ACC112 (cell line): Measurements from ENCODE around the gene OSCAR.
A peak's percentile ranks its signal among the peaks of the same experiment; 100 is the strongest.

Experiments used
- H2AFZ ChIP-seq: fragments of 200-600 bp; sonication (generic); one replicate; pipeline ENCODE4 v1.6.0; 2017; ENCODE audit warnings: antibody characterized with exemption, low read length; ENCODE audit not compliant: unreplicated experiment
- H3K27ac ChIP-seq: fragments of 200-600 bp; sonication (generic); 2 replicates; pipeline ENCODE4 v1.5.1; 2014; ENCODE audit warnings: low read depth, mild to moderate bottlenecking, antibody characterized with exemption, low read length, moderate library complexity
- H3K27me3 ChIP-seq: fragments of 200-600 bp; sonication (generic); 2 replicates; pipeline ENCODE4 v1.6.1; 2014; ENCODE audit warnings: mild to moderate bottlenecking, antibody characterized with exemption, low read length, moderate library complexity, mixed read lengths; ENCODE audit not compliant: insufficient read depth
- H3K36me3 ChIP-seq: fragments of 200-600 bp; sonication (generic); 2 replicates; pipeline ENCODE4 v1.6.1; 2016; ENCODE audit warnings: mild to moderate bottlenecking, antibody characterized with exemption, low read length, moderate library complexity, mixed read lengths; ENCODE audit not compliant: insufficient read depth
- H3K4me1 ChIP-seq: fragments of 200-600 bp; sonication (generic); one replicate; pipeline ENCODE4 v1.6.1; 2016; ENCODE audit warnings: low read length, mixed read lengths; ENCODE audit not compliant: insufficient read depth, unreplicated experiment, control insufficient read depth
- H3K4me3 ChIP-seq: fragments of 200-600 bp; sonication (generic); 2 replicates; pipeline ENCODE4 v1.5.1; 2014; ENCODE audit warnings: mild to moderate bottlenecking, low read depth, low read length
- H3K79me2 ChIP-seq: fragments of 200-600 bp; sonication (generic); one replicate; pipeline ENCODE4 v1.6.0; 2016; ENCODE audit warnings: low read length; ENCODE audit not compliant: control insufficient read depth, unreplicated experiment, insufficient read depth

OSCAR gene

GRCh38 chr19:54136864-54137698 lies 36.5 kb upstream of the OSCAR start:
- peaks cover 43% of the 10 kb centered on the region for H3K79me2 ChIP-seq
- H3K4me1 ChIP-seq = no peaks in the 10 kb centered on the region
- no peaks in the 10 kb centered on the region for H3K27me3 ChIP-seq
- peak overlapping the region; percentile 35 for H2AFZ ChIP-seq
- H3K36me3 ChIP-seq = no peaks in the 10 kb centered on the region
- peak overlapping the region; percentile 93 for H3K4me3 ChIP-seq
- H3K27ac ChIP-seq = no peak overlapping the region

GRCh38 chr19:54136086-54136863 lies 35.7 kb upstream of the OSCAR start:
- Histone ChIP-seq H3K4me1 (no peaks in the 10 kb centered on the region), H3K4me3 (peak overlapping the region; percentile 73), H3K27ac (no peak overlapping the region), H3K79me2 (peaks cover 35% of the 10 kb centered on the region), H2AFZ (peak overlapping the region; percentile 35), H3K27me3 (no peaks in the 10 kb centered on the region), H3K36me3 (no peaks in the 10 kb centered on the region)

GRCh38 chr19:54133957-54134590 lies 33.5 kb upstream of the OSCAR start:
- Histone ChIP-seq H3K27me3 (no peaks in the 10 kb centered on the region), H3K4me3 (no peak overlapping the region), H3K27ac (no peak overlapping the region), H3K79me2 (peaks cover 13% of the 10 kb centered on the region), H3K36me3 (no peaks in the 10 kb centered on the region), H3K4me1 (no peaks in the 10 kb centered on the region), H2AFZ (no peak overlapping the region)

GRCh38 chr19:54133312-54133956 lies 32.8 kb upstream of the OSCAR start:
- Histone ChIP-seq H3K79me2 (peaks cover 6% of the 10 kb centered on the region), H3K36me3 (no peaks in the 10 kb centered on the region), H3K27me3 (no peaks in the 10 kb centered on the region), H3K4me3 (no peak overlapping the region), H3K4me1 (no peaks in the 10 kb centered on the region), H3K27ac (no peak overlapping the region), H2AFZ (no peak overlapping the region)

- no peaks in the 10 kb centered on the region for H3K4me1 ChIP-seq
- no peak overlapping the region for H3K27ac ChIP-seq
- no peaks in the 10 kb centered on the region for H3K36me3 ChIP-seq
- no peaks in the 10 kb centered on the region for H3K79me2 ChIP-seq
- no peak overlapping the region for H2AFZ ChIP-seq
- H3K4me3 ChIP-seq = no peak overlapping the region
- H3K27me3 ChIP-seq = no peaks in the 10 kb centered on the region
Measured at GRCh38 chr19:54129617-54129996, 29.0 kb upstream of the OSCAR start.

- no peaks in the 10 kb centered on the region for H3K36me3 ChIP-seq
Measured at GRCh38 chr19:54128796-54129616, 28.4 kb upstream of the OSCAR start.

GRCh38 chr19:54128441-54128725 lies 27.8 kb upstream of the OSCAR start:
- H2AFZ ChIP-seq = no peak overlapping the region
- H3K4me1 ChIP-seq = no peaks in the 10 kb centered on the region
- H3K27ac ChIP-seq = no peak overlapping the region
- no peak overlapping the region for H3K4me3 ChIP-seq
- no peaks in the 10 kb centered on the region for H3K27me3 ChIP-seq
- H3K79me2 ChIP-seq = no peaks in the 10 kb centered on the region
- no peaks in the 10 kb centered on the region for H3K36me3 ChIP-seq

More at GRCh38 chr19:54128796-54129616, 28.4 kb upstream of the OSCAR start:
- Histone ChIP-seq H3K4me3 (no peak overlapping the region), H3K4me1 (no peaks in the 10 kb centered on the region), H3K79me2 (no peaks in the 10 kb centered on the region), H3K27ac (no peak overlapping the region), H3K27me3 (no peaks in the 10 kb centered on the region), H2AFZ (no peak overlapping the region)

- H3K27ac ChIP-seq = no peak overlapping the region
- no peaks in the 10 kb centered on the region for H3K36me3 ChIP-seq
- no peak overlapping the region for H2AFZ ChIP-seq
Measured at GRCh38 chr19:54127688-54128440, 27.3 kb upstream of the OSCAR start.

GRCh38 chr19:54125713-54126112 lies 25.1 kb upstream of the OSCAR start:
- no peak overlapping the region for H3K4me3 ChIP-seq
- no peaks in the 10 kb centered on the region for H3K36me3 ChIP-seq
- no peaks in the 10 kb centered on the region for H3K27me3 ChIP-seq
- H3K27ac ChIP-seq = no peak overlapping the region
- H3K79me2 ChIP-seq = no peaks in the 10 kb centered on the region
- H3K4me1 ChIP-seq = no peaks in the 10 kb centered on the region
- no peak overlapping the region for H2AFZ ChIP-seq

More at GRCh38 chr19:54127688-54128440, 27.3 kb upstream of the OSCAR start:
- Histone ChIP-seq H3K27me3 (no peaks in the 10 kb centered on the region), H3K4me1 (no peaks in the 10 kb centered on the region), H3K79me2 (no peaks in the 10 kb centered on the region), H3K4me3 (no peak overlapping the region)
